ENCODE data around the gene NXPE4. TPM values are rescaled to one million over a fixed set of nuclear protein-coding genes. Genes with fewer than 3 reads are reported as not detected.

The NXPE4 gene
- total and polyA plus RNA-seq, 9 of the 15 experiments (the other 6 are each of a cell fraction or from before 2014, with no cell fraction given): not detected

DNA sequence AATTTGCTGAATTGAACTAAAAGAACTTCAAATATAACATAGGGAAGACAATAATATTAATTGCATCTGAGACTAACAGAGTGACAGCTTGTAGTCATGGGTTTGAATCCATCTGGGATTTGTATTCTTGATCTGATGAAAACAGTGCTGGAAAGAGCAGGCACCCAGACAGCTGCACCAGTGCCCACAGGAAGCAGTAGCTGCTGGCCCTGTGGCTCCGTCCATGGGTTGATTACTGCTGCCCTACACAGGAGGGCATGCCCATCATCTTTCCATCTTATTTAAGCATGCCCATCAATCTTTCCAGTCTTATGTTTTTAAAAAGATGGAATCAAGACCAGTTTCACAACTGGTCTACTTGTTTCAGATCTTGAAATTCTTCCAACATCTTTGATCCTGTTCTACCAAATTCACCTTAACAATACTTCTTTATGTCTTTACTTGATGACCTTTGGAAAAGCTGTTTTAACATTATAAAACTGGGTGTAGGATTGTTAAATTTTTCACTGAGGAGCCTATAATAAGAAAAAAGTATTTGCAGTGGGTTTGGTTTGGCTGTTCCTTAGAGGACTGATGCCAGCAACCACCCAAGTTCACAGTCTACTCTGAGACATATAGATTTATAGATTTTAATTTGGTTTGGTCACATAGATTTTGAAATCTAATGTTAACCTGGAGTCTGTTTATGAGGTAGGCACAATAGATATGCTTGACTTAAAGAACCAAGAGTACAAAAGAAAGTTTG, 761 bp upstream of the NXPE4 start:
- Histone ChIP-seq H3K4me1 (replicated peaks in 1 of 2; ENCODE audit: control insufficient read depth in 2 of 2, insufficient read depth in 2 of 2, low read length in 2 of 2) (no peaks in the 10 kb centered on the region), H3K79me2 (ENCODE audit: control insufficient read depth, insufficient read depth, low read length) (no peaks in the 10 kb centered on the region), H3K27ac (ENCODE audit: extremely low read depth, low read depth, low read length) (no peak overlapping the region), H3K36me3 (ENCODE audit: control insufficient read depth, insufficient read depth, low read length) (no peaks in the 10 kb centered on the region), H3K9me3 (replicated peaks; ENCODE audit: control insufficient read depth, insufficient read depth, low read depth, low read length) (no peaks in the 10 kb centered on the region), H3K9ac (ENCODE audit: insufficient read depth in 1 of 2, low read depth in 2 of 2, low read length in 2 of 2) (no peak overlapping the region), H2AFZ (ENCODE audit: low read depth, low read length) (no peak overlapping the region), H3K4me3 (no peak overlapping the region), H3K4me2 (ENCODE audit: insufficient read depth, low read length) (no peak overlapping the region), H3K9me1 (ENCODE audit: control insufficient read depth, insufficient read depth, low read length) (no peaks in the 10 kb centered on the region), H3K27me3 (ENCODE audit: control insufficient read depth in 2 of 2, insufficient read depth in 2 of 2, low read length in 2 of 2) (no peaks in the 10 kb centered on the region; a peak in 1 of 5 replicates), H4K20me1 (replicated peaks; ENCODE audit: control insufficient read depth, insufficient read depth, low read length) (no peaks in the 10 kb centered on the region)
- ATAC-seq (no peak), DNase-seq (ENCODE audit: extremely low read depth in 1 of 4, low spot score in 3 of 4) (no peak), FAIRE-seq (no peak)
- in situ Hi-C loops (cut with MboI) (loop anchor here (10.0 kb wide), 1 partner anchor 138 kb away; no protein-coding TSS in a partner anchor), intact Hi-C loops (cut with micrococcal nuclease) (no loop called here)
- WGBS (ENCODE audit: insufficient coverage, low coverage, missing lambda C conversion rate): 0% methylated on average over 1 of the region's 1 CpG
- ChIA-PET CTCF (ENCODE audit: low intra/inter-chr PET ratio) (no interaction called here), POLR2A (no interaction called here)
- BruUV-seq (replicated peaks): no TSS peak
- no peak for TF ChIP-seq ZNF695 (CRISPR knock-in tag; IDR thresholded peaks at IDR 0.05)
- TF ChIP-seq GATA2 (CRISPR knock-in tag; IDR thresholded peaks at IDR 0.05): no peak
- no peak for TF ChIP-seq ZNF174 (CRISPR knock-in tag; IDR thresholded peaks at IDR 0.05)
- no peak for TF ChIP-seq UBTF (IDR thresholded peaks at IDR 0.05; ENCODE audit: borderline replicate concordance in 1 of 2, low read depth in 2 of 2, low read length in 2 of 2)
- TF ChIP-seq PRMT5 (CRISPR knock-in tag; IDR thresholded peaks at IDR 0.05): no peak
- no peak for TF ChIP-seq TSHZ1 (CRISPR knock-in tag; IDR thresholded peaks at IDR 0.05)
- TF ChIP-seq, protein P1, sequence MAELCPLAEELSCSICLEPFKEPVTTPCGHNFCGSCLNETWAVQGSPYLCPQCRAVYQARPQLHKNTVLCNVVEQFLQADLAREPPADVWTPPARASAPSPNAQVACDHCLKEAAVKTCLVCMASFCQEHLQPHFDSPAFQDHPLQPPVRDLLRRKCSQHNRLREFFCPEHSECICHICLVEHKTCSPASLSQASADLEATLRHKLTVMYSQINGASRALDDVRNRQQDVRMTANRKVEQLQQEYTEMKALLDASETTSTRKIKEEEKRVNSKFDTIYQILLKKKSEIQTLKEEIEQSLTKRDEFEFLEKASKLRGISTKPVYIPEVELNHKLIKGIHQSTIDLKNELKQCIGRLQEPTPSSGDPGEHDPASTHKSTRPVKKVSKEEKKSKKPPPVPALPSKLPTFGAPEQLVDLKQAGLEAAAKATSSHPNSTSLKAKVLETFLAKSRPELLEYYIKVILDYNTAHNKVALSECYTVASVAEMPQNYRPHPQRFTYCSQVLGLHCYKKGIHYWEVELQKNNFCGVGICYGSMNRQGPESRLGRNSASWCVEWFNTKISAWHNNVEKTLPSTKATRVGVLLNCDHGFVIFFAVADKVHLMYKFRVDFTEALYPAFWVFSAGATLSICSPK (IDR thresholded peaks at IDR 0.05; ENCODE audit: borderline replicate concordance): no peak
- TF ChIP-seq RHOXF2B (CRISPR knock-in tag; conservative IDR thresholded peaks at IDR 0.05): no peak
- TF ChIP-seq, protein P2, sequence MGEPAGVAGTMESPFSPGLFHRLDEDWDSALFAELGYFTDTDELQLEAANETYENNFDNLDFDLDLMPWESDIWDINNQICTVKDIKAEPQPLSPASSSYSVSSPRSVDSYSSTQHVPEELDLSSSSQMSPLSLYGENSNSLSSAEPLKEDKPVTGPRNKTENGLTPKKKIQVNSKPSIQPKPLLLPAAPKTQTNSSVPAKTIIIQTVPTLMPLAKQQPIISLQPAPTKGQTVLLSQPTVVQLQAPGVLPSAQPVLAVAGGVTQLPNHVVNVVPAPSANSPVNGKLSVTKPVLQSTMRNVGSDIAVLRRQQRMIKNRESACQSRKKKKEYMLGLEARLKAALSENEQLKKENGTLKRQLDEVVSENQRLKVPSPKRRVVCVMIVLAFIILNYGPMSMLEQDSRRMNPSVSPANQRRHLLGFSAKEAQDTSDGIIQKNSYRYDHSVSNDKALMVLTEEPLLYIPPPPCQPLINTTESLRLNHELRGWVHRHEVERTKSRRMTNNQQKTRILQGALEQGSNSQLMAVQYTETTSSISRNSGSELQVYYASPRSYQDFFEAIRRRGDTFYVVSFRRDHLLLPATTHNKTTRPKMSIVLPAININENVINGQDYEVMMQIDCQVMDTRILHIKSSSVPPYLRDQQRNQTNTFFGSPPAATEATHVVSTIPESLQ (CRISPR knock-in tag; IDR thresholded peaks at IDR 0.05): no peak
- no peak for TF ChIP-seq PHB2 (IDR thresholded peaks at IDR 0.05; ENCODE audit: low read depth)
- no peak for TF ChIP-seq LEF1 (IDR thresholded peaks at IDR 0.05)
- TF ChIP-seq FUS (optimal IDR thresholded peaks at IDR 0.05; ENCODE audit: low read depth, low read length): no peak
- no peak for TF ChIP-seq MEIS2 (IDR thresholded peaks at IDR 0.05; ENCODE audit: partially characterized antibody)

Measured in K562 (cell line).